Breast epithelium (tissue), 4 donors: ENCODE measurements around the gene SNUPN. TPM values are rescaled to one million over a fixed set of nuclear protein-coding genes. Genes with fewer than 3 reads are reported as not detected.
A peak's percentile ranks its signal among the peaks of the same experiment; 100 is the strongest.

ENCODE experiments used
- DNase-seq, 2 donors: peaks; one replicate each; pipeline ENCODE4 v3.0.0-alpha.2; 2019; ENCODE audit warnings: low spot score in 2 of 2
- H3K27ac ChIP-seq, 2 donors: fragments of 200-600 bp; sonication (generic) in 1 of 2; one replicate each; pipeline ENCODE4 v1.5.1; 2016 to 2019; ENCODE audit warnings: mild to moderate bottlenecking in 1 of 2
- H3K27me3 ChIP-seq, 2 donors: fragments of 200-600 bp; sonication (generic) in 1 of 2; one replicate each; pipeline versions ENCODE4 v1.5.1 to v1.6.0; 2017 to 2019; ENCODE audit warnings: control low read depth in 1 of 2, mild to moderate bottlenecking in 1 of 2
- H3K36me3 ChIP-seq: fragments of 200-600 bp; one replicate; pipeline ENCODE4 v1.5.1; 2019
- H3K4me1 ChIP-seq, 2 donors: fragments of 200-600 bp; sonication (generic); one replicate each; pipeline ENCODE4 v1.5.1; 2016 to 2019; ENCODE audit warnings: control low read depth in 1 of 2
- H3K4me3 ChIP-seq, 3 donors: fragments of 200-600 bp; sonication (generic); 1 replicate in 2 of 3; 2 replicates in 1 of 3; pipeline ENCODE4 v1.5.1; 2016 to 2019; ENCODE audit warnings: mild to moderate bottlenecking in 3 of 3, moderate library complexity in 2 of 3
- H3K9me3 ChIP-seq, 2 donors: fragments of 200-600 bp; sonication (generic) in 1 of 2; one replicate each; pipeline ENCODE4 v1.5.1; 2016 to 2019; ENCODE audit warnings: control low read depth in 1 of 2
- CTCF ChIP-seq, 3 donors: fragments of 450-650 bp; IDR thresholded peaks; one replicate each; pipeline ENCODE4 v1.5.1; 2016 to 2017; ENCODE audit warnings: antibody characterized with exemption in 3 of 3, mild to moderate bottlenecking in 3 of 3, moderate library complexity in 3 of 3
- POLR2A ChIP-seq: fragments of 450-650 bp; IDR thresholded peaks from one replicate; pipeline ENCODE4 v1.6.1; 2016; ENCODE audit warnings: antibody characterized with exemption, mild to moderate bottlenecking, moderate library complexity
- POLR2AphosphoS5 ChIP-seq, 3 donors: sonication (generic); formaldehyde crosslinking; IDR thresholded peaks; one replicate each; pipeline ENCODE4 v1.6.1; 2017; ENCODE audit warnings: antibody characterized with exemption in 3 of 3
- intact Hi-C: fragments of 100-400 bp; cut with DNase I; formaldehyde crosslinking; loops from one replicate; pipeline ENCODE4 v1.15.1; 2023; ENCODE audit warnings: low total_unique reads
- total RNA-seq, 3 donors: library from RNA; depleted of rRNA; stranded (reverse); fragments of >200 nt; gene quantifications; one replicate each; pipeline ENCODE4 v1.1.0, GENCODE V29; 2016

SNUPN gene
- total RNA-seq = 10 to 100 TPM; 19.8 to 24.9 (median 23.6) TPM

DNA sequence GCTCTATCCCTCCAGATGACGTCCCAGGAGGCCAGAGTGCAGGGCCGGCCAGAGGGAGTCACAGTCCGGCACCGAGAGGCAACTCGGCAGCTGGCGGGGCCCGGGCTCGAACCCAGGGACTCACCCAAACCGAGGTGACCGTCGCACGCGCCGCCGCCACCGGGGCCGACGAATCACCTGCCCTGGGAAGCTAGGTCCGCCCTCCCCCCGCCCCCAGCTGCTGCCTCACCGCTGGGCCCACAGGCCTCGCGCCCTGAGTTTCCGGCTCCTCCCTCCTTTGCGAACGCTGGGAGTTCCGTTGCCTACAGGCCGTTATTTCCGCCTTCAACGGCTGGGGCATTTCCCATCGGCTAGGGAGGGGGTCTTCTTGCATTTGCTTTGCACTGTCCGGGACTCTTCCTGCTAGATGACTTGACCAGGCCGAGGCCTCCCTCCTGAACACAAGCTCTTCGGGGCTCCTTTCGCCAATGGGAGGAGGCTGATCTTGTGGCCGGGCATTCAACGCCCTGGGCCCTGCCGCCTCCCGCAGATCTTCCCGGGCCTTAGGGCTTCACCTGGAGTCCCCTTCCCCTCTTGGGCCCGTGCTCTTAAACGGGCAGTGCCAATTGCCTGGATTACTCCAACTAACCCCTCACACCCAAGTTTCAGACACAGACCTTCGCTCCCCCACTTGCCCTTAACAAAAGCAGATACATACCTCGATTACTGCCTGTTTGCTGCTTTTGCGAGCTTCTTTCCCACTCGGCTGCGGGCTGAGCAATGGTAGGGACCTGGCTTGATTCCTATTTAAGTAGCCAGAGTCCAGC, at the start of gene SNUPN:
TSS of gene SNUPN (minus strand) at position 184 of the 806 bp plus-strand sequence. CDS start 4,674 bp downstream, outside the sequence.
- intact Hi-C loops = no loop called here
- peak; percentile 54 to 56 (median 54) for TF ChIP-seq POLR2AphosphoS5 (IDR thresholded peaks at IDR 0.05)
- no peak for TF ChIP-seq POLR2A
- TF ChIP-seq CTCF (IDR thresholded peaks at IDR 0.05) = peak in 1 of 3 donors; percentile 15
- H3K36me3 ChIP-seq = no peaks in the 10 kb centered on the region

GRCh38 chr15:75674366-75674765, 48.8 kb upstream of the SNUPN start:
- H3K27ac ChIP-seq = peak overlapping the region; percentile 59 to 90
- intact Hi-C loops = no loop called here

More for the DNA sequence above, at the start of gene SNUPN:
- H3K4me1 ChIP-seq = no peaks in the 10 kb centered on the region
- no peaks in the 10 kb centered on the region for H3K27me3 ChIP-seq
- H3K4me3 ChIP-seq = peak within 1 kb of the TSS; percentile 68 to 98 (median 86)
- peak; percentile 88 to 92 for DNase-seq
- H3K9me3 ChIP-seq = no peaks in the 10 kb centered on the region
- peak within 1 kb of the TSS; percentile 91 to 97 for H3K27ac ChIP-seq

DNA sequence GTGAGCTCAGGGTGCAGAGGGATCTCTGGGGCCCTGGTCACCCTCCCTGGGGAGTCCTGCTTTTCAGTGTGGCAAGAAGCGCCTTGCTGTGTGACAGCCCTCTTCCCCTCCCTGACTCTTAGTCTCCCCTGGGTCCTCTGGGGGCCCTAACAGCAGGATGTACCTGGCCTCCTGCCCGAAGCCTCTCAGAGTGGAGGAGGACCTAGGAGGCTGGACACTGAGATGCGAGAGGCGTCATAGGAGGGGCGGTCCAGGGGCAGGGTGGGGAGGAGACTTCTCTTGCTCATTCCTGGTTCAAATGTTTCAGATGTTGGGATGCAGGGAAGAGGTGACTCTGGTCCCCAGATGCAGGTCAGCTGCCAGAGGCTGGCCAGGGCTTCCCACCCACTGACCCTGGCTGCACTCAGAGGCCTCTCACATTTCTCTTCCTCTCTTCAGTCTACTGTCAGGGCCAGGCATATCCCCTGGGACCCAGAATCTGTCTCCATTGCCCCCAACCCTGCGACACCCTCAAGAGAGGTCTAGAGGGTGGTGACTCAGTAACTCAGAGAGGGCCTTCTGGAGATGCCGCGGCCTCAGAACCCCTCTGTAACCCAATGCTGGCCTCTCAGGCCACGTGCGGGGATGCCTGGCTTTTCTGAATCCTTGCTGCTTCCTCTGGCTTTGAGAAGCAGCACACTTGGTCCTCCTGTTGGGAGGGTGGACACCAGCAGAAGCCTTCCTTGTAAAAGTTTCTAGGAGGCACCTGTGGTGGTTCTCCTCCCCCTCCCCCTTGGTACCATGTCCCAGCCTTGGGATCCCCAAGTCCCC, 48.1 kb upstream of the SNUPN start:
- H3K4me3 ChIP-seq = peak overlapping the region in 1 of 3 donors; percentile 12
- no peaks in the 10 kb centered on the region for H3K9me3 ChIP-seq
- intact Hi-C loops = no loop called here
- no peaks in the 10 kb centered on the region for H3K27me3 ChIP-seq
- no peaks in the 10 kb centered on the region for H3K36me3 ChIP-seq
- no peak for TF ChIP-seq CTCF (IDR thresholded peaks at IDR 0.05)
- TF ChIP-seq POLR2AphosphoS5 (IDR thresholded peaks at IDR 0.05) = no peak
- TF ChIP-seq POLR2A = no peak
- DNase-seq = no peak
- peaks cover 7 to 23% of the 10 kb centered on the region in 2 donors for H3K4me1 ChIP-seq
- peak overlapping the region; percentile 59 to 90 for H3K27ac ChIP-seq

More at GRCh38 chr15:75674366-75674765, 48.8 kb upstream of the SNUPN start:
- Histone ChIP-seq H3K4me3 (no peak overlapping the region), H3K4me1 (peaks cover 7 to 23% of the 10 kb centered on the region in 2 donors), H3K9me3 (no peaks in the 10 kb centered on the region), H3K36me3 (no peaks in the 10 kb centered on the region), H3K27me3 (no peaks in the 10 kb centered on the region)
- no peak for DNase-seq
- no peak for TF ChIP-seq CTCF (IDR thresholded peaks at IDR 0.05)
- TF ChIP-seq POLR2A = no peak
- no peak for TF ChIP-seq POLR2AphosphoS5 (IDR thresholded peaks at IDR 0.05)

DNA sequence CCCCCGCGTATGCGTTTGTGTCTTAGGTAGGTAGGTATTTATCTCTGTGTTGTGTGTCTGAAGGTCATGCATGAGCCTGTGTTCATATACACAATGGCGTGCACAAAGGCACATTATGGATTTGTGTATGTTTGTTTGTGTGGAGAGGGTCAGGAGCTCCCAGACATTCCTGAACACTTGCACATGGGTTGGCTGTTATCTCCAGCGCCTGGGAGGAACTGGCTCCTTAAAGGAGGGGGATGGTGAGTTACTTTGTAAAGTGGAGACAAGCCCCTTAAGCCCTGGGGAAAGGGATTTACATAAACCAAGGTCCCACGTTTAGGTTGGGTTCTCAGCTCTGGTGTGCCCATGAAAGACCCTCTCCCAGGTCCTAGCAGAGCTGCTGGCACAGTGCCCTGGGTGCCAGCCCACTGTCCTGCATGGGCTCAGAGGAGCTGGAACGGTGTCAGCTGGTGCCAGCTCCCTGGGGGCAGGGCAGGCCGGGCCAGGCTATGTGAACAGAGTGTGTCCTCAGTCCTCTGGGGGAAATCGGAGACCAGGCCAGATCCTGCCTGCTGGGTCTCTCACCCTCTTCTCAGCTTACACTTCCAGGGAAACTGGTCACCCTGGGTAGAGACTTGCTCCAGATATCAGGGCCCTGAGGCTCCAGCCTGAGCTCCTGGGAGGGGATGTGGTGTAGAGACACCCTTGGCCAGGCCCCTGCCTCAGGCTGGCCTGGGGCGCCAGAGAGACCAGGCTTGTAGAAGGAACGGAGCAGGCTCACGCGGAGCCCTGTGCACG, 47.3 kb upstream of the SNUPN start:
- intact Hi-C loops = no loop called here
- H3K9me3 ChIP-seq = no peaks in the 10 kb centered on the region
- H3K27me3 ChIP-seq = no peaks in the 10 kb centered on the region
- no peak for DNase-seq
- no peaks in the 10 kb centered on the region for H3K36me3 ChIP-seq
- H3K4me1 ChIP-seq = peaks cover 7 to 23% of the 10 kb centered on the region in 2 donors
- H3K27ac ChIP-seq = peak overlapping the region; percentile 59 to 90
- TF ChIP-seq POLR2A (no peak), CTCF (IDR thresholded peaks at IDR 0.05) (no peak), POLR2AphosphoS5 (IDR thresholded peaks at IDR 0.05) (no peak)
- H3K4me3 ChIP-seq = peak overlapping the region in 1 of 3 donors; percentile 12
